Posterior vena cava (tissue), 2 donors: Measurements from ENCODE around the gene ATP11A. TPM values are rescaled to one million over a fixed set of nuclear protein-coding genes. Genes with fewer than 3 reads are reported as not detected.

Experiments used
- DNase-seq: peaks from one replicate; pipeline ENCODE4 v3.0.0-alpha.2; 2020; ENCODE audit warnings: low spot score
- intact Hi-C, 2 donors: fragments of 100-400 bp; cut with DNase I; formaldehyde crosslinking; loops; one replicate each; pipeline versions ENCODE4 v1.14.1 to v1.14.2; 2022 to 2023
- total RNA-seq, 2 donors: library from RNA; stranded (reverse); fragmentation: NEBNext Ultra II Directional; extraction: Animal tissue kit (Norgen Biotek cat#: 25700); gene quantifications; one replicate each; pipeline ENCODE4 v1.2.1, GENCODE V29; 2021
- donor health status: DM: yes; HTN: yes; CAD: no.
- donor health status: DM: yes; HTN: yes; CAD: no.

Gene ATP11A
- total RNA-seq, 2 donors from 2014 or later: 52.4 to 55.5 TPM

GRCh38 chr13:112716461-112716820 lies 26.6 kb downstream of the ATP11A start:
- DNase-seq: peak; percentile 51
- intact Hi-C loops: no loop called here

DNA sequence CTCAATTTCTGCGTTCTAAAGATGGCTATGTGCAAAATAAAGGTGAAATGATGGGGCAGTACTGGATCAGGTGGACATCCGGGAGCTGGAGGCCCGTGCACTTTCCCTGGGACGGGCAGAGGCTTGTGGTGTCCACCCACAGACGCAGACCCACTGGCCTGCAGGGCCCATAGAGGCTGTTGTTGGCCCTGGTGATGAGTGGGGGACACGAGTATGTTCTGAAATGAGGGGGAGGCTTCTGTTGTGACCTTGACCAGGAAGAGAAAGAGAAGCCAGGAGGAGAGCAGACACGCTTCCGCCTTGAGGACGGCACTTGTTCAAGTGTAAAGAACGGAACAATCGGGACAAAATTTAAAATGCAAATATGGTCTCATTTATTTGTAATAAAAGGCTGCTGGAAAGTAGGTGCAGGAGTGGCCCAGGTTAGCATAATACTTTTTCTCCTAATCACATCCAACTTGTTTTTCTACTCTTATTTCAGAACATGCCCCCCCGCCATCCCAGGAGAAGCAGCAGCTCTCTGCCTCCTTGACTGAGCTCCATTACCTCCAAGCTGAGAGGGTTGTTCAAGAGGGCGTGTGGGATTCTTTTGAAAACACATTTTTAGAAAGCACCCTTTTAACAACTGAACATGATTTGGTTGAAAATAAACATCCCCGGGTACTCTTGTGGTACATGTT lies 27.1 kb downstream of the ATP11A start:
- DNase-seq: no peak
- intact Hi-C loops: no loop called here

GRCh38 chr13:112718318-112718717 lies 28.5 kb downstream of the ATP11A start:
- intact Hi-C loops: no loop called here
- DNase-seq: peak; percentile 28

GRCh38 chr13:112719016-112719415 lies 29.2 kb downstream of the ATP11A start:
- intact Hi-C loops: no loop called here
- no peak for DNase-seq

DNA sequence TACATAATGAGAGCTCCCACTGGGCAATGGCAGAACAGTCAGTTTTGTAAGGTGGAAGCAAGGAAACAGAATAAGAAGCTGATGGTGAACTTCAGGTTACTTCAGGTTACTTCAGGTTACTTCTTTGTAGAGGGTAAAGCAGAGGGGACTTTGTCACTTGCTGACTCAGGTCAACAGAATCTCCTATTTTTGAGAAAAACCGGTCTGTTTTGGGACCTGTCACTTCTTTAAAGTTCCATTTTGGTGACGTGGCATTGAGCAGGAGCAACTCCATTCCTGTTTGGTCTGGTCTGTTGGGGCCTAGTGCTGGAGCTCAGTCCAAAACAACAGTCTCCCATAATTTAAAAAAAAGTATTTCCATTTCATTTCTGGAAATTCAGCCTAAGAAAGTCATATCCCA lies 29.7 kb downstream of the ATP11A start:
- intact Hi-C loops: no loop called here
- DNase-seq: no peak

- intact Hi-C loops: no loop called here
- peak; percentile 29 for DNase-seq
Measured at GRCh38 chr13:112720251-112720650, 30.4 kb downstream of the ATP11A start.

DNA sequence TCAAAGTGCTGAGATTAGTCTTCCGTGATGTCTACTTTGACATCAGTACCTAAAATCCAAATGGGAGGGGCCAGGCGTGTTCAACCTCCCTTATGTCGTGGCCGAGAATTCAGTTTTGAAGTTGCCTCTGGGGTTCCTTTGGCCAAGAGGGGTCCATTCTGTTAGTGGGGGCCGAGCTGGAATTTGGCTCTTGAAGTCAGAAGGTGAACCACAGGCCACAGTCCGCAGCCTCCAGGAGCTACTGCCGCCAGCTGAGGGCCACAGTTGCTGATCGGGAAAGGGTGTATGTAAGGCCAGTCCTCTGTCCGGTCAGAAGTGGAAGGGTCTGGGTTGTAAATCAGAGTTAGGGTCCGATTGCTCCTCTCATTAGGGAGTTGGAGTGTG lies 31.0 kb downstream of the ATP11A start:
- peak; percentile 74 for DNase-seq
- intact Hi-C loops: no loop called here

DNA sequence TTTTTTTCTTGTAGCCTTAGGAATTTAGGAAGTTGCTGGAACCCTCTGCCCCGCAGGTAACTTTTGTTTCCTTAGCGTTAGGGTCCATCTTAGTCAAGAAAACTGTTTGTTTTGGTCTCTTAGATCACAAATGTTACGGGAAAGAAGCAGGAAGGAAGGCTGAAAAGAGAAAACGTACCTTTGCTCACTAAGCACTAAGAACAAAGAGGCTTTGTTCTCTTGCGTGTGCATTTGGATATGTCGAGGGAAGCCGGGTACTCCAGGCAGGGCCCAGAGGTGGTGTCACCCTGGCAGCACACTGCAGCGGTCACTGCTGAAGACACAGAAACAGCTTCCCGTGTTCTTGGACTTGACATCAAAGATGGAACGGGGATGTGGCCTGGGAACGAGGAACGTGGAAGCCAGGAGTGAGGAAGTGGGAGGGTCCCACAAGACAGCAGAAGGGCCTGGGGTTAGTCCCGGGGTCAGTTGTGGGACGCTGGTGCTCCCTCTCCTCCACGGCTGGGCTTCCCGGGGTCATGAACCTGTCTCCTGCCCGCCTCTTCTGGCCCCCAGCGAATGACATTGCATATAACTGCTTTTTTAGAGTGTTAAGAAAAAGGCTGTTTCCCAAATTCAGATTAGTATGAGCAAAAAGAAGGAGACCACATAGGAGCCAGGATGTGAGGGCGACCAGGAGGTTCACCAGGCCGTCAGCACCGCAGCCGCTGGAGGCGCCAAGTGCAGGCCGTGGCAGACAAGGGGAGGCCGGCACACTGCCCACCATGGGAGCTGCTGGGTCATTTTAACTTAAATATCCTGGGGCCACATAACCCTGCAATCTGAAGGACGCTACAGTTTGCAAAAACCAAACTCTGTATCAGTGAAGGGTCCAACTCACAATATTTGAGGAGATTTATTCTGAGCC lies 31.6 kb downstream of the ATP11A start:
- peak; percentile 77 for DNase-seq
- intact Hi-C loops: no loop called here

GRCh38 chr13:112722433-112723263 lies 32.8 kb downstream of the ATP11A start:
- intact Hi-C loops: no loop called here
- peak; percentile 79 for DNase-seq

DNA sequence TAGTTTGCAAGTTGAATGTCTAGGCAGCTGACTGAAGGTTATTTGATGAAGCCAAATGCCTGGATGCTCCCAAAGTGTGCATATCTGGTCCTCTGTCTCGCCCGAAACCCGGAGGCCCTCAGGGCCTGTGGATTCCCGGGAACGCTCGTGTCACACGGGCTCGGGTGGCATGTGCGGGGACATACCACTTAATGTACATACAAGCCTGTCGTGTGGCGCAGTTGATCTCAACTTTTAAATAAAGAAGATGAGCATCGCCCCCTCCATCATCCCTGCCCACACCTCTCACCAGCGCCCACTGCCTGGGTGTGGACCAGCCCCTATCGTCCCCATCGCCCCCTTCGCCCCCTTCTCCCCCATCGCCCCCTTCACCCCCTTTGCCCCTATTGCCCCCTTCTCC lies 33.9 kb downstream of the ATP11A start:
- intact Hi-C loops: no loop called here
- DNase-seq: peak; percentile 51

GRCh38 chr13:112724788-112725345 lies 35.0 kb downstream of the ATP11A start:
- peak; percentile 69 for DNase-seq

GRCh38 chr13:112725346-112726015 lies 35.6 kb downstream of the ATP11A start:
- peak; percentile 62 for DNase-seq
- intact Hi-C loops: no loop called here

More at GRCh38 chr13:112724788-112725345, 35.0 kb downstream of the ATP11A start:
- intact Hi-C loops: no loop called here

DNA sequence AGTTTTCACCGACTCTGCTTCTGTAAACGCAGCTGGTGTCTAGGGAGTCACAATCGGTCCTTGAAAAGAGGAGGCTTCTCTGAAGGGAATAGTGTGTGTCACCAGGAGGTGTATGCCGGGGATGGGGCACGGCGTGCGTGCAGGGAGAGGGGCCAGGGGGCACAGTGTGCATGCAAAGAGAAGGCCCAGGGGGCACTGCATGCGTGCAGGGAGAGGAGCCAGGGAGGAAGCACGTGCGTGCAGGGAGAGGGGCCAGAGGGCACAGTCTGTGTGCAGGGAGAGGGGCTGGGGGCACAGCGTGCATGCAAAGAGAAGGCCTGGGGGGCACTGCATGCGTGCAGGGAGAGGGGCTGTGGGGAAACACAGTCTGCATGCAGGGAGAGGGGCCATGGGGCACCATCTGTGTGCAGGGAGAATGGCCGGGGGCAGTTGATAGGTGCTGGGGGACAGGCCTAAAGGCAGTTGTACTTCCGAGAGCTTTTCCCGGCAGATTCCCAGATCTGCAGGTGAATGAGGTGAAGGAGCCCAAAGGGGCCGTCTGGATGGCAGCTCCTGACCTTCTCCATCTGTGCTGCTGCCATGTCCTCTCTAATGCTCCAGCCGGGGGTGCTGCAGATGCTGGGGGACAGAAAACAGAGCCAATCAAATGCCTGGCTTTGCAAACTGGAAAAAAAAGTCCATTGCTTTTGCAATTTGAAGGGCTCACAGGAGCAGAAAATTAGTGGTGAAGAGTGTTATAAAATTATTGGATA lies 36.4 kb downstream of the ATP11A start:
- peak; percentile 51 for DNase-seq
- intact Hi-C loops: no loop called here

DNA sequence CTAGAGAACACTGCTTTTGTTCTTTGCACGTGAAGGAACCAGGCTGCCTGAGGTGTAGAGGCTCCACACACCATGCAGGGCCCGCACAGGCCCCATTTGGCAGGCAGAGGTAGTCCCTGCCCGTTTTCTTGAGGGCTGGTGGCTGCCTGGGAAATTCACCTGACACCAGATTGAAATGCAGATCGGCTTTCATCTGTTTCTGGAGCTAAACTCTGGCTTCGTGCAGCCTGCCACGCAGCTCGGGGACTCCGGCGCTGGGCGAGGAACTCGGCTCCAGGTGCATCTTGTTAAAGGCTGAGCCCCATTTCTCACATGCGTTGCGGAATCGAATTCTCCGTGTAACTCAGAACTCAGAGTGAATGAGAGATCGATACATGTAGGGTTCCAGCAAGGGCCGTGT lies 37.7 kb downstream of the ATP11A start:
- intact Hi-C loops: no loop called here
- peak; percentile 59 for DNase-seq

- peak; percentile 23 for DNase-seq
- intact Hi-C loops: no loop called here
Measured at GRCh38 chr13:112728375-112729126, 38.7 kb downstream of the ATP11A start.

DNA sequence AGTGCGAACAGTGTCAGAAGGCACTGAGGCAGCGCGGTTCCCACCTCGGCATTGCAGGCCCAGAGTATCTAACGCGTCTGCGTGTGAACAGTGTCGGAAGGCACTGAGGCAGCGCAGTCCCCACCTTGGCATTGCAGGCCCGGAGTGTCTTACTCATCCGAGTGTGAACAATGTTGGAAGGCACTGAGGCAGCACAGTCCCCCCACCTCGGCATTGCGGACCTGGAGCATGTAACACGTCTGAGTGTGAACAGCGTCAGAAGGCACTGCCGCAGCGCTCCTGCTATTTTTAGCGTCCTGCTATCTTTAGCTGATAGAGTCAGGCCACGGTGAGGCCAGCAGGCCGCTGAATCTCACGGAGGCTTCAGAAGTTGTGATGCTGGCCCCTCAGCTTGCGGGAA lies 39.6 kb downstream of the ATP11A start:
- peak; percentile 78 for DNase-seq
- intact Hi-C loops: no loop called here

DNA sequence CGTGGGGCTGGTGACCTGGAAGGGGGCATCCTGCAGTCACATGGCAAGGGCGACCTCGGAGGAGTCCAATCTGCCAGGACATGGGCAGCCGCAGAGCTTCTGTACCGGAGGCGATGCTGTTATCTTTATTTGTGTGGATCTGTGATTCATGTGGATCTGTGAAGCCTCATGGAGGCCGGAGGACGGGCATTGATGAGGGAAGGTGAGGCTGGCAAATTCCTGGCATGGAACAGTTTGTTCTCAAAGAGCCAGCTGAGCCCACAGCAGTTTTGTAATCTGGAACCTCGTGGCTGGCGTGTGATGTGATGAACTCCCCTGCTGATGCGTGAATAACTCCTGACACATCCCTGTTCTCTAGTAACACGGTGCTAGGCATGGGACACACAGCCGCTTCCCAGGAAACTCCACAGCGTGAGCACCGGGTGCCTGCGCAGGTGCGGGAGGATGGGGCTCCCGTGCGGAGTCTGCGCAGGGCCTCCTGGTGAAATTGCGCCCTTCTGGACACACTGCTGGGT lies 40.4 kb downstream of the ATP11A start:
- peak; percentile 40 for DNase-seq
- intact Hi-C loops: no loop called here
